Measurements from ENCODE around the gene NOTCH2. TPM values are rescaled to one million over a fixed set of nuclear protein-coding genes. Genes with fewer than 3 reads are reported as not detected.

The NOTCH2 gene
- total and polyA plus RNA-seq, 9 of the 15 experiments (the other 6 are each of a cell fraction or from before 2014, with no cell fraction given): 0.04 to 1.2 (median 0.28) TPM; not detected in 1

DNA sequence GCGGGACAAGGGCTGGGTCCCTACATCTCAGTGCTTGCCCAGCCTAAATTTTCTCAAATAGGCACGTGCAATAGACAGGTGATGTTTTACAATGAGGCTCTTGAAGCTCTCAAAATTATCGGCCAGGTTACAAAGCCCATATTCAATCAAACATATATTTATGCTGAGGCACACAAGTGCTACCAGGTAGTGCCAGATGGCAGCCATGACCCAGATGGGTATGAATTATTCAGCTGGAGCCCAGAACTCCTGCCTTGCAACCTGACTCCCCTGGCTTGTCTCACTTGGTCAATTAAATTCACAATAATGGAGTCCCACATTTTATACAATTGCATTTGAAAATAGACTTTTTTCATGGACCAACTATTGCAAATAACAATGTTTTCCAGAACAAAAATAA lies 160.8 kb downstream of the NOTCH2 start (continued):
- TF ChIP-seq, protein P1, sequence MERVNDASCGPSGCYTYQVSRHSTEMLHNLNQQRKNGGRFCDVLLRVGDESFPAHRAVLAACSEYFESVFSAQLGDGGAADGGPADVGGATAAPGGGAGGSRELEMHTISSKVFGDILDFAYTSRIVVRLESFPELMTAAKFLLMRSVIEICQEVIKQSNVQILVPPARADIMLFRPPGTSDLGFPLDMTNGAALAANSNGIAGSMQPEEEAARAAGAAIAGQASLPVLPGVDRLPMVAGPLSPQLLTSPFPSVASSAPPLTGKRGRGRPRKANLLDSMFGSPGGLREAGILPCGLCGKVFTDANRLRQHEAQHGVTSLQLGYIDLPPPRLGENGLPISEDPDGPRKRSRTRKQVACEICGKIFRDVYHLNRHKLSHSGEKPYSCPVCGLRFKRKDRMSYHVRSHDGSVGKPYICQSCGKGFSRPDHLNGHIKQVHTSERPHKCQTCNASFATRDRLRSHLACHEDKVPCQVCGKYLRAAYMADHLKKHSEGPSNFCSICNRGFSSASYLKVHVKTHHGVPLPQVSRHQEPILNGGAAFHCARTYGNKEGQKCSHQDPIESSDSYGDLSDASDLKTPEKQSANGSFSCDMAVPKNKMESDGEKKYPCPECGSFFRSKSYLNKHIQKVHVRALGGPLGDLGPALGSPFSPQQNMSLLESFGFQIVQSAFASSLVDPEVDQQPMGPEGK (CRISPR knock-in tag; IDR thresholded peaks at IDR 0.05; ENCODE audit: borderline replicate concordance): no peak
- TF ChIP-seq CCNT2 (IDR thresholded peaks at IDR 0.05; ENCODE audit: borderline replicate concordance, extremely low read depth, insufficient read length, low read depth, low read length) (no peak), ZNF586 (CRISPR knock-in tag; conservative IDR thresholded peaks at IDR 0.05) (no peak), HNRNPL (IDR thresholded peaks at IDR 0.05; ENCODE audit: low read depth, low read length) (no peak), DDX20 (tag; IDR thresholded peaks at IDR 0.05; ENCODE audit: low read depth) (no peak), PTTG1 (tag; IDR thresholded peaks at IDR 0.05; ENCODE audit: low read depth) (no peak), SMARCA4 (IDR thresholded peaks at IDR 0.05) (no peak)
- TF ChIP-seq, protein P2, sequence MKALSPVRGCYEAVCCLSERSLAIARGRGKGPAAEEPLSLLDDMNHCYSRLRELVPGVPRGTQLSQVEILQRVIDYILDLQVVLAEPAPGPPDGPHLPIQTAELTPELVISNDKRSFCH (CRISPR knock-in tag; IDR thresholded peaks at IDR 0.05): no peak
- TF ChIP-seq, protein P2 (tag; IDR thresholded peaks at IDR 0.05): no peak

All from K562 (cell line).